Measurements from ENCODE around the gene SEC14L2.

DNA sequence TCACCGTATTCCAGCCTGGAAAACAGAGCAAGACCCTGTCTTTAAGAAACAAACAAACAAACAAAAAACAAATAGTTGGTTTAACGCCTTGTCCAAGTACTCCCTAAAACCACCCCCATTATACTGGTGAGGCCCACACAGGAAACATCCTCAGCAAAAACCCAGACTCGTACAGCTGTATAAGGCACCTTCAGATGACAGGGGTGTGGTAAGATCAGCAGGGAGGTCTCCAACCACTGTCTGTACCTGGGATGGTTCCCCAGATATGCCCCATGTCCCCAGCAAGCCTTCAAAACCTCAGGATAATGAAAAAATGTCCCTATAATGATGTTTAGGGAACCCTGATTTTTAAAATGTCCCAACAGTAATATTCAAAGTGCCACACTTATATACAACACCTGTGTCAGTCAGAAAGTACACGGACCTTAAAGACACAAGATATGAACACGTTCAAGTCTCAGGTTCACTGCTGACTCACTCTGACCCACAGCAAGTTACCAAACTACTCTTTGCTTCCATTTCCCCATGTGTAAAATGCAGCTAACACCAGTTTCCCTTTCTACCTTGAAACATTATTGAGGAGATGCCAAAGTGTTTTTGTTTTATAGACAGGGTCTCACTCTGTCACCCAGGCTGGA, 49.4 kb upstream of the SEC14L2 start:
- no peak for TF ChIP-seq POLR2A (IDR thresholded peaks at IDR 0.05)
- TF ChIP-seq, protein P1, sequence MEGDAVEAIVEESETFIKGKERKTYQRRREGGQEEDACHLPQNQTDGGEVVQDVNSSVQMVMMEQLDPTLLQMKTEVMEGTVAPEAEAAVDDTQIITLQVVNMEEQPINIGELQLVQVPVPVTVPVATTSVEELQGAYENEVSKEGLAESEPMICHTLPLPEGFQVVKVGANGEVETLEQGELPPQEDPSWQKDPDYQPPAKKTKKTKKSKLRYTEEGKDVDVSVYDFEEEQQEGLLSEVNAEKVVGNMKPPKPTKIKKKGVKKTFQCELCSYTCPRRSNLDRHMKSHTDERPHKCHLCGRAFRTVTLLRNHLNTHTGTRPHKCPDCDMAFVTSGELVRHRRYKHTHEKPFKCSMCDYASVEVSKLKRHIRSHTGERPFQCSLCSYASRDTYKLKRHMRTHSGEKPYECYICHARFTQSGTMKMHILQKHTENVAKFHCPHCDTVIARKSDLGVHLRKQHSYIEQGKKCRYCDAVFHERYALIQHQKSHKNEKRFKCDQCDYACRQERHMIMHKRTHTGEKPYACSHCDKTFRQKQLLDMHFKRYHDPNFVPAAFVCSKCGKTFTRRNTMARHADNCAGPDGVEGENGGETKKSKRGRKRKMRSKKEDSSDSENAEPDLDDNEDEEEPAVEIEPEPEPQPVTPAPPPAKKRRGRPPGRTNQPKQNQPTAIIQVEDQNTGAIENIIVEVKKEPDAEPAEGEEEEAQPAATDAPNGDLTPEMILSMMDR (IDR thresholded peaks at IDR 0.05 in 4 of 5, conservative IDR thresholded peaks at IDR 0.05 in 1 of 5) = no peak
